GM21515 (cell line): Measurements from ENCODE around the gene ACTG1.

Source experiments
- ATAC-seq: cut with Tn5 transposase; IDR thresholded peaks from one replicate; pipeline ENCODE4 v1.9.1; 2021; ENCODE audit not compliant: unreplicated experiment

Gene ACTG1

GRCh38 chr17:81518113-81518784, 5.7 kb upstream of the ACTG1 start:
- no peak for ATAC-seq

DNA sequence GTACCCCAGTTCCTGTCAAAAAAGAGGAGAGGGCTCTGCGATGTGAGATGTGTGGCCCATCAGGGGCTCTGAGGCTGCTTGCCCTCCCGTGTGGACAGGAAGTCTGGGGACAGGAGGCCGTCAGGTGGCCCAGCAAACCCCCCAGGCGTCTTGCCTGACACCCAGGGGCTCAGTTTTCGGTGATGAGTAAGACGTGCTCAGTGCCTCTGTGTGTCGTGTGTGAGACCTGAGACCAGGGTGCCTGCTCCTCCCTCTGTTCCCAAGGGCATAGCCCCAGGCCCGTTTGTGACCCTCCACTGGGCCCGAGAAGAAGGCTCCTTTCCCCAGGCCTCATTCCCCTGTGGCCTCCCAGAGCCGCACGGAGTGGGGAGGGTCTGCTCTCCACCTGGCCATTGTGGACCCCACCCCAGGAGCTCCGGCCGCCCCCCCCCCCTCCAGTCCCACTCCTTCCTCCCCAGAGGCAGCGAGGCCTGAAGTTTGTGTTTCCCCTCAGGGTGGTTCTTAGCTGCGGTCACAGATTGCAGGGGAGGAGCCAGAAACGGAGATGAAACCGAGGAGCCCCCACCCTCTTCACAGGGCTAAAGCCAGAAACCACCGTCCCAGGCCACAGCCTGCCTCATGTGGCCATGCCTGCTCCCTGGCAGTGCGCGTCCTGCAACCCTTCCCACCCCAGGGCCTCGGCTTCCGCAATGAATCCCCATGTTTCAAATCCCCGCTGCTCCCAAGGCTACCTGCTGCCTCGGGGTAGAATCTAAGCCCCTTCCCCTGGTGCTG, 4.9 kb upstream of the ACTG1 start:
- peak; percentile 31 for ATAC-seq

GRCh38 chr17:81517009-81517338, 4.4 kb upstream of the ACTG1 start:
- no peak for ATAC-seq

DNA sequence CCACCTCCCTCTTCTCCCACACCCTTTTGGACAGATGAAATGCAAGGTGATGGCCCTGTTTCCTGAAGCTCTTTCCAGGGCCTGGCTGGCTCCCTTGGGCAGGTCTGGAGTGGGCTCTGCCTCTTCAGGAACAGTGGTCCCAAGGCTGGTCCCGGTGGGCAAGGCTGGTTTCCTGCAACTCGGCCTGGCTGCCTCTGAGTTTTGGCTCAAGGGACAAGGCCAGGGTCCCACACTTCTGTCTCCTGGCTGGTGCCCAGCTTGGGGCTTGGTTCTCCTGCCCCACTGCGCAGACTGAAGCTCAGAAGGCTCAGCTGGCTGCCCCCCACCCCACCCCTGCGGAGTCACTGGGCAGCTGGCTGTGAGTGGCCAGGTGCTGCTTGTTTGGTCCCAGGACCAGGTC, 3.8 kb upstream of the ACTG1 start:
- ATAC-seq, result no peak

GRCh38 chr17:81515530-81516041, 3.0 kb upstream of the ACTG1 start:
- ATAC-seq, result no peak

GRCh38 chr17:81514739-81515529, 2.3 kb upstream of the ACTG1 start:
- ATAC-seq, result no peak

GRCh38 chr17:81514489-81514738, 1.8 kb upstream of the ACTG1 start:
- ATAC-seq, result no peak

GRCh38 chr17:81513753-81514488, 1.3 kb upstream of the ACTG1 start:
- no peak for ATAC-seq

GRCh38 chr17:81513372-81513752, 763 bp upstream of the ACTG1 start:
- peak; percentile 0 for ATAC-seq

- no peak for ATAC-seq
Observed at GRCh38 chr17:81511804-81512561, 616 bp downstream of the ACTG1 start.

DNA sequence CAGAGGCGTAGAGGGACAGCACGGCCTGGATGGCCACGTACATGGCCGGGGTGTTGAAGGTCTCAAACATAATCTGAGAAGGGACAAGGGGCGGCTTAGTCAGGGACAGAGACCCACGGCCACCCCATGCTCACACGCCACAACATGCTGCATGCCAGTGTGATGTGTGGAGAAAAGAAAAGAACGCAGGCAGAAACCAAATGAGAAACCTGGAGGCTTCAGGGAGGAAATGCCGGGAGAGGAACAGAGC, 1.1 kb downstream of the ACTG1 start:
- no peak for ATAC-seq

GRCh38 chr17:81510785-81511553, 1.6 kb downstream of the ACTG1 start:
- ATAC-seq, result no peak

DNA sequence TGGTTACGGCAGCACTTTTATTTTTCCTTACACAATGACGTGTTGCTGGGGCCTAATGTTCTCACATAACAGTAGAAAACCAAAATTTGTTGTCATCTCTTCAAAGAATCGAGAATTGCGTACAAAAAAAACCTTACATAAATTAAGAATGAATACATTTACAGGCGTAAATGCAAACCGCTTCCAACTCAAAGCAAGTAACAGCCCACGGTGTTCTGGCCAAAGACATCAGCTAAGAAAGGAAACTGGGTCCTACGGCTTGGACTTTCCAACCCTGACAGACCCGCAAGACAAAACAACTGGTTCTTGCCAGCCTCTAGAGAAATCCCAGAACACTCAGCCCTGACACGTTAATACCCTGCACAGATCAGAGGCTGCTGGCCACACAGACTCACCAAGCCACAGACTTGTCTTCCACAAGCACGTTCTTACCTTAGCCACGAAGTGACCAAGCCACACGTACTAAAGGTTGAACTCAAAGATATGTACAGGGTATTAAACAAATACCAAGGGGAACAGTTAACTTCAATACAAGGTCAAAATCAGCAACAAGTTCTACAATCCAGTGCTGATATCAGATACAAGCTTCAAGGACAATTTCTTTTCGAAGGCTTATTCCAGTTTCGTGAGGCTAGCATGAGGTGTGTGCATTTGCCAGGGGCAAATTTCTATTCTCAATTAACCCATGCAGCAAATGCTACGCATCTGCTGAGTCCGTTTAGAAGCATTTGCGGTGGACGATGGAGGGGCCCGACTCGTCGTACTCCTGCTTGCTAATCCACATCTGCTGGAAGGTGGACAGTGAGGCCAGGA, 2.4 kb downstream of the ACTG1 start:
- ATAC-seq, result no peak

DNA sequence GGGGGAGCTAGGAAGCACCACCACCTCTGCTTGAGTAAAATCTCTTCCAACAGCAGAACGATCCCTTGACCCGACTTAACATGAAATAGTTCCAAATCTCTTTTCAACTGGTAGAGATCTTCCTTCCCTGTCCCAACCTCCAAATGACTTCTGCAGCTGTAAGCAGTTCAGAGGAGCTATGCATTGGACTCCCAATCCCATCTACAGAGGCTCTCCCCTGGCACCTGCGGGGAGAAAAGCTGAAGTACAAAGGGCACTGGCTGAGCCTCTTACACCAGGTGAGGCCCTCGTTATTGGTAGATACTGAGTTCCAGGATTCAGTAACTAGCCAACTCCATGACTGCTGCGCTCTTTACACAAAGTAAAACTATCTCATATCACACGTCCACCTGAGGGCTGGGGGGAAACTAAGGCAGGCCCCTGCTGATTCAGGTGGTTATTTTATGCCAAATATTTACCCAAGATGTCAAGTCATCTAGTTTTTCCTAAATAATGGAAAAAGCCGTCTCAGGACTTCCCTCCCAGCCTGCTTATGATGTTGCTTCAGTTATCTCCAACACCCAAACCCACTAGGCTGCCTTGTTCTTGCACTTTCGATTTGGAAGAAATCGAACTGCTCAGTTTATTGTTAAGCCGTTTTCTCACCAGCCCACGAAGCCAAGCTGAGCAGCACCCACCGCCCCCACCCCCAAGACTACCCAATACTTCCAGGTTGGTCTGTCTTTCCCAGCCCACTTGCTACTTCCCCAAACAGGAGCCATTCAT, 3.2 kb downstream of the ACTG1 start:
- no peak for ATAC-seq

DNA sequence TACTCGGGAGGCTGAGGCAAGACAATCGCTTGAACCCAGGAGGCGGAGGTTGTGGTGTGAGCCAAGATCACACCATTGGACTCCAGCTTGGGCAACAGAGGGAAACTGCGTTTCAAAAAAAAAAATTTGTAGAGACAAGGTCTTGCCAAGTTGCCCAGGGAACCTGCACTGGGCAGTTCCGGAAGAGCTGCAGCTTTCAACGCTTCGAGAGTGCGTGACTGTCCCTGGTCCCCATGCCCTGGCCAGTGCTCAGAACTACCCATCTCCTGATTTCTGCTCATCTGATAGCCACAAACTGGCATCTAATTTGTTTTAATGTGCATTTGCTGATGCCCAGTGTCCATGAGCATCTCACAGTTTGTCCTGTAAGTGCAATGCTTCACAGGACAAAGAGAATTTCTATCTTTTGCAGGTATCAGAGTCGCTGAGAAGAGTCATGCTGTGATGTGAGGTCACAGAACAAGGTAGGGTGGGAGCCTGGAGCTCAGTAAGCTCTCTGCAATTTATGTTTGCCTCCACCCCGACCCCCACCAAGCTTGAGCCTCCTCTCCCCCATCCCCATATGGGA, 3.9 kb downstream of the ACTG1 start:
- no peak for ATAC-seq

DNA sequence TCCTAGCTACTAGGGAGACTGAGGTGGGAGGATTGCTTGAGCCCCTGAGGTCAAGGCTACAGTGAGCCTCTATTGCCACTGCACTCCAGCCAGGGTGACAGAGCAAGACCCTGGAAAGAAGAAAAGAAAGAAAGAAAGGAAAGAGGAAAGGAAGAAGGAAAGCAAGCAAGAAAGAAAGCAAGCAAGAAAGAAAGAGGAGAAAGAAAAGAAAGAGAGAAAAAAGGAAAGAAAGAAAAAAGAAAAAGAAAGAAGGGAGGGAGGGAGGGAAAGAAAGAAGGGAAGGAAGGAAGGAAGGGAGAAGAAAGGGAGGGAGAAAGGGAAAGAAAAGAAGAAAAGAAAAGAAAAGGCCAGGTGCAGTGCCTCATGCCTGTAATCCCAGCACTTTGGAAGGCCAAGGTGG, 9.0 kb downstream of the ACTG1 start:
- no peak for ATAC-seq

GRCh38 chr17:81502471-81503017, 10.1 kb downstream of the ACTG1 start:
- no peak for ATAC-seq

- ATAC-seq, result no peak
Observed at GRCh38 chr17:81500047-81500446, 12.6 kb downstream of the ACTG1 start.
